Measurements from ENCODE around the gene METTL21C. TPM values are rescaled to one million over a fixed set of nuclear protein-coding genes. Genes with fewer than 3 reads are reported as not detected.

METTL21C gene
- total RNA-seq, 1 experiment from 2014 or later, result not detected

DNA sequence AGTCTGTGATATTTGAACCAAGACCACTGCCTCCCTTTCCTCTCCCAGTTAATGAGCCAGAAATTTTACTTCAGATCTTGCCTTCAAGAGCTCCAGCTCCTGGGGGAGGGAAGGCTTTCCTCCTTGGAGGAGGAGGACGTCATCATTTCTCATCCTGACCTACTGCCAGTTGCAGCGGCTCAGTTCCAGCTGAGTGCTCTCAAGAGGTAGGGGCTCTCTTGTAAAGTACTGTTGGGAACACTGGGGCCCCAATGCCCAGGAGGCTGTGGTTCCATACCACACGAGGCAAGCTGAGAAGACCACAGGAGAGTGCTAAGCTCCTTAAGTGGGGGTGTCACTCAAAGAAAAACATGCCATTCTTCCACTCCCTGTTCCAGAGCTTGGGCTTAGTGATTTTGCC lies 36.2 kb downstream of the METTL21C start:
- POLR2A ChIA-PET (ENCODE audit: low non-redundant PET), result no interaction called here
- DNase-seq (ENCODE audit: low spot score), result no peak
- no TSS peak for BruUV-seq (replicated peaks)
- Histone ChIP-seq H3K4me1 (ENCODE audit: insufficient read depth, low read length, poor library complexity, severe bottlenecking) (no peaks in the 10 kb centered on the region), H3K9me3 (ENCODE audit: low read depth, low read length, poor library complexity, severe bottlenecking) (peaks cover 13% of the 10 kb centered on the region), H3K27ac (ENCODE audit: low read depth, low read length, poor library complexity, severe bottlenecking) (no peak overlapping the region), H3K36me3 (ENCODE audit: insufficient read depth, low read length, poor library complexity, severe bottlenecking) (peaks cover 23% of the 10 kb centered on the region), H3K4me3 (ENCODE audit: low read depth, low read length, poor library complexity, severe bottlenecking) (no peak overlapping the region), H3K27me3 (replicated peaks; ENCODE audit: insufficient read depth, low read depth, low read length, poor library complexity) (no peaks in the 10 kb centered on the region)
- TF ChIP-seq, protein P1, sequence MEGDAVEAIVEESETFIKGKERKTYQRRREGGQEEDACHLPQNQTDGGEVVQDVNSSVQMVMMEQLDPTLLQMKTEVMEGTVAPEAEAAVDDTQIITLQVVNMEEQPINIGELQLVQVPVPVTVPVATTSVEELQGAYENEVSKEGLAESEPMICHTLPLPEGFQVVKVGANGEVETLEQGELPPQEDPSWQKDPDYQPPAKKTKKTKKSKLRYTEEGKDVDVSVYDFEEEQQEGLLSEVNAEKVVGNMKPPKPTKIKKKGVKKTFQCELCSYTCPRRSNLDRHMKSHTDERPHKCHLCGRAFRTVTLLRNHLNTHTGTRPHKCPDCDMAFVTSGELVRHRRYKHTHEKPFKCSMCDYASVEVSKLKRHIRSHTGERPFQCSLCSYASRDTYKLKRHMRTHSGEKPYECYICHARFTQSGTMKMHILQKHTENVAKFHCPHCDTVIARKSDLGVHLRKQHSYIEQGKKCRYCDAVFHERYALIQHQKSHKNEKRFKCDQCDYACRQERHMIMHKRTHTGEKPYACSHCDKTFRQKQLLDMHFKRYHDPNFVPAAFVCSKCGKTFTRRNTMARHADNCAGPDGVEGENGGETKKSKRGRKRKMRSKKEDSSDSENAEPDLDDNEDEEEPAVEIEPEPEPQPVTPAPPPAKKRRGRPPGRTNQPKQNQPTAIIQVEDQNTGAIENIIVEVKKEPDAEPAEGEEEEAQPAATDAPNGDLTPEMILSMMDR (conservative IDR thresholded peaks at IDR 0.05; ENCODE audit: low read depth, low read length), result no peak
- TF ChIP-seq EZH2 (IDR thresholded peaks at IDR 0.05; ENCODE audit: borderline replicate concordance, low read depth, low read length, poor library complexity, severe bottlenecking), result no peak
- intact Hi-C loops (cut with micrococcal nuclease; ENCODE audit: unreplicated experiment), result no loop called here
- CTCF ChIA-PET, result no interaction called here

DNA sequence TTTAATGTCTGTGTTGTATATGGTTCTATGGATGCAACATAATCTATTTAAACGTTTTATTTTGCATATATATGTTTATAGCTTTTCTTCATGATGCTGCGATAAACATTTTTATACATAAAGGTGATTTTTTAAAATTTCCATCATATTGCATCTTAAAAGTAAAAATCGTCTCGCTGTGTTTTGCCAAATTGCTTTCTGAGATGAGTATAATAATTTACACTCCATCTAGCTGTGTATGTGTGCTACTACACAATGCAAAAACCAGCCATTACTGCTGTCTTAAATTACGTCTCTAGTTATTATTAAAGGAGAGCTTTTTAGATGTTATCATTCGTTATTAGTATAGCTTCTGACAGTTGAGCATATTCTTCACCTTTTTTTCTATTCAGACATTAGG lies 37.2 kb downstream of the METTL21C start:
- Histone ChIP-seq H3K27ac (ENCODE audit: low read depth, low read length, poor library complexity, severe bottlenecking) (no peak overlapping the region), H3K27me3 (replicated peaks; ENCODE audit: insufficient read depth, low read depth, low read length, poor library complexity) (no peaks in the 10 kb centered on the region), H3K36me3 (ENCODE audit: insufficient read depth, low read length, poor library complexity, severe bottlenecking) (peaks cover 23% of the 10 kb centered on the region), H3K9me3 (ENCODE audit: low read depth, low read length, poor library complexity, severe bottlenecking) (peaks cover 13% of the 10 kb centered on the region), H3K4me1 (ENCODE audit: insufficient read depth, low read length, poor library complexity, severe bottlenecking) (no peaks in the 10 kb centered on the region), H3K4me3 (ENCODE audit: low read depth, low read length, poor library complexity, severe bottlenecking) (no peak overlapping the region)
- no TSS peak for BruUV-seq (replicated peaks)
- no peak for DNase-seq (ENCODE audit: low spot score)
- ChIA-PET CTCF (no interaction called here), POLR2A (ENCODE audit: low non-redundant PET) (no interaction called here)
- TF ChIP-seq, protein P1 (conservative IDR thresholded peaks at IDR 0.05; ENCODE audit: low read depth, low read length), result 0 out of 2 replicates have a peak, but pooled peaks have one; percentile 28
- no peak for TF ChIP-seq EZH2 (IDR thresholded peaks at IDR 0.05; ENCODE audit: borderline replicate concordance, low read depth, low read length, poor library complexity, severe bottlenecking)
- intact Hi-C loops (cut with micrococcal nuclease; ENCODE audit: unreplicated experiment), result no loop called here

DNA sequence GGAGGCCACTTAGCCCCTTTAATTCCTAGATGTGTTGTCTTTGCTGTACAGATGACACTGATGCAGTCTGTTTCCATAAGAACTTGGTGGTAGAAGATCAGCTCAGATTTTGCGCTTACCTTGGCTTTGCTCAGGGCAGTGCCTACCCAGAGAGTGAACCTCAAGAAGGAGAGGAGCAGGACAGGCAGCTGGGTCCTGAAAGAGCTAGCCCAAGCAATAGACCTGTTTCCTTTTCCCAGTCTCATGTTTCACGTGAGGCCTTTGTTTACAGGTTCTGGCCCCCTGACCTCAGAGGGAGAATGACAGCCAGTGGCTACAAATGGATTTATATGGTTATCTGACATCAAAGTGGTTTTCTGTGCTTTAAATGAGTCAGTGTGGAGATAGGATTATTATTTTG lies 40.1 kb downstream of the METTL21C start:
- no TSS peak for BruUV-seq (replicated peaks)
- Histone ChIP-seq H3K4me3 (ENCODE audit: low read depth, low read length, poor library complexity, severe bottlenecking) (no peak overlapping the region), H3K27me3 (replicated peaks; ENCODE audit: insufficient read depth, low read depth, low read length, poor library complexity) (no peaks in the 10 kb centered on the region), H3K9me3 (ENCODE audit: low read depth, low read length, poor library complexity, severe bottlenecking) (peaks cover 13% of the 10 kb centered on the region), H3K27ac (ENCODE audit: low read depth, low read length, poor library complexity, severe bottlenecking) (no peak overlapping the region), H3K4me1 (ENCODE audit: insufficient read depth, low read length, poor library complexity, severe bottlenecking) (peaks cover 19% of the 10 kb centered on the region), H3K36me3 (ENCODE audit: insufficient read depth, low read length, poor library complexity, severe bottlenecking) (peaks cover 30% of the 10 kb centered on the region)
- intact Hi-C loops (cut with micrococcal nuclease; ENCODE audit: unreplicated experiment), result loop anchor here (5.0 kb wide), 1 partner anchor 193 kb away; the partner anchor contains the start of gene ERCC5
- ChIA-PET CTCF (no interaction called here), POLR2A (ENCODE audit: low non-redundant PET) (no interaction called here)
- TF ChIP-seq, protein P1 (conservative IDR thresholded peaks at IDR 0.05; ENCODE audit: low read depth, low read length), result no peak
- TF ChIP-seq EZH2 (IDR thresholded peaks at IDR 0.05; ENCODE audit: borderline replicate concordance, low read depth, low read length, poor library complexity, severe bottlenecking), result no peak
- DNase-seq (ENCODE audit: low spot score), result no peak
